Activated T-cell treated with anti-CD3 and anti-CD28 coated beads for 24 hours (primary cell): ENCODE results near the gene CCS.
"Not testable (repeated sequence)": the region's sequence is repeated elsewhere in the genome, so short reads cannot be mapped to it uniquely, and the experiment has no call there.

Experiments
- DNase-seq: peaks from one replicate; pipeline ENCODE4 v3.0.0-alpha.2; 2020; ENCODE audit warnings: low read depth

The CCS gene, protein sequence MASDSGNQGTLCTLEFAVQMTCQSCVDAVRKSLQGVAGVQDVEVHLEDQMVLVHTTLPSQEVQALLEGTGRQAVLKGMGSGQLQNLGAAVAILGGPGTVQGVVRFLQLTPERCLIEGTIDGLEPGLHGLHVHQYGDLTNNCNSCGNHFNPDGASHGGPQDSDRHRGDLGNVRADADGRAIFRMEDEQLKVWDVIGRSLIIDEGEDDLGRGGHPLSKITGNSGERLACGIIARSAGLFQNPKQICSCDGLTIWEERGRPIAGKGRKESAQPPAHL

DNA sequence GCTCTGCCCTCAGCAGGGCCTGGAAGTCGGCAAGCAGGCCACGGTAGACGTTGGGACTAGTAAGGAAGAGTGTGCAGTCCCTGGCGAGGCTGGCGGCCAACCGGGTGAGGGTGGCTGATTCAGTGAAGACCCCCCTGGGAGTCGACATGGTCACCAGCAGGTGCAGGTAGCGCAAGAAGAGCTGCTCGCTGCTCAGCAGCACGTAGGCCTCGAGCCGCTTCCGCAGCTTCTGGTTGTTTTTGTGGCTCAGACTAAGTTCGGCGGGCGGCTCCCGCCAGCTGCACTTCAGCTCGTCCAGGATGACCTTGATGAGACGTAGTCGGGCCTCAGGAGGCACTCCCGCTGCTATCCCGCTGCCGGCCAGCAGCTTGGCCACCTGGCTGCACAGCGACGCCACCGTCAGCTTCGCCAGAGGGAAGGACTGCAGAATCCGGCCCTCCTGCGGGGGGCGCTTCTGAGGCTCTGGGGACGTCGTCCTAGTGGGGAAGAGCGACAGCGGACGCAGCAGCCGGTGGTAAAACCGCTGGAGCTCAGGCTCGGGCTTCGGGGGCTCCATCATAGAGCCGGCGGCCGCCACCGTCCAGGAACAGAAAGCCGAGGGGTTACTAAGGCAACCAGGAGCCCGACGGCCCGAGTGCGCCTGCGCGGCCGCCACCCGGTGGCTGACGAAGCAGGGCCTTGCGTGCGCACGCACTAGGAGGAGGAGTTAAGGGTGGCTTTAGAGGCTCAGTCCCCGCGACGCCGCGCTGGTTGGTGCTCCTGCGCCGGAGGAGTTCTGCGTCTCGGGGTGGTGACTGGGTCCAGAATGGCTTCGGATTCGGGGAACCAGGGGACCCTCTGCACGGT, at the start of gene CCS, which contains the start of gene CCDC87:
Gene CCS, plus strand, starts transcription at position 729 of the 846 bp plus-strand sequence. Its CDS starts 77 bp downstream, at position 806.
Gene CCDC87, minus strand, starts transcription at position 607 of the 846 bp plus-strand sequence. Its CDS starts 48 bp downstream, at position 559.
- peak; percentile 97 for DNase-seq

DNA sequence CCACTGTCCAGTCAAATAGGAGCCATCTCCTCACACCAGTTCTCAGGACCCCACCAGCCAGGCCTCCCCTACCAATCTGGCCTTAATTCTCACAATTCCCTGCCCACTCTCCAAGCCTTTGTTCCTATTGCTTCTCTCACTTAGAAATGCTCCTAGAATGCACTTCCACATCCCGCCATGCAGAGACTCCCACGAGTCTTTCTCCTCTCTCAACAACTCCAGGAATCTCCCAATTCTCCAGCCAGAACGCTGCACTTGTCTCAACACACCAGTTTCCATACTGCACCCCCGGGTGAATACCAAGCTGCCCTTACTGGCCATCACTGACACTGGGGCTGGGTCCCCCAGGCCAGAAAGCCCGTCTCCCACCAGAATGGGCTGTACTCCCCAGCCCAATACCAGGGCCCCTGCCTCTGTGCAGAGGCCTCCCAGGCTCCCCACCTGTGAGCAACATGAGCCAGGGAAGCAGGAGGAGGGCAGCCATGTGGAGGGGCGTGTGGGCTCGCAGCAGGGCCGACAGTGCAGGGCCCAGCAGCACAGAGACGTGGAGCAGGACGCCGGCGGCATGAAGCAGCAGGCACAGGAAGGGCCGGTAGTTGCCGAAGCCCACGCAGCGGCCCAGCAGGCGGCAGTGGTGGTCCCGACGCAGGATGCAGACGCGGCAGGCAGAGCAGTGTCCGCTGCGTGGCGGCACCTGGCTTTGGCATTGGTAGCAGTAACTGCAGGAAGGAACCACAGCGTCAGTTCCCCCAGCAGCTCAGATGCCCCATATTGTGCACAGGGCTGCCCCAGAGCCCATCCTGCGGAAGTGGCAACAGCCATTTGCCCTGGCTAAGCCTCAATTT, 49.5 kb upstream of the CCS start:
- DNase-seq = peak; percentile 30

DNA sequence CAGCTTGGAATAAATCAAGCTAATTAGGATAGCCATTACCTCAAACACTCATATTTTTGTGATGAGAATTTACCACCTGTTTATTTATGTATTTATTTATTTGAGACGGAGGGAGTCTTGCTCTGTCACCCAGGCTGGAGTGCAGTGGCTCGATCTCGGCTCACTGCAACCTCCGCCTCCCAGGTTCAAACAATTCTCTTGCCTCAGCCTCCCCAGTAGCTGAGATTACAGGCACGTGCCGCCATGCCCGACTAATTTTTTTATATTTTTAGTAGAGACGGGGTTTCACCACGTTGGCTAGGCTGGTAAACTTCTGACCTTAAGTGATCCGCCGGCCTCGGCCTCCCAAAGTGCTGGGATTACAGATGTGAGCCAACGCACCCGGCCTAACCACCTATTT, 48.0 kb upstream of the CCS start:
- DNase-seq = not testable (repeated sequence)

DNA sequence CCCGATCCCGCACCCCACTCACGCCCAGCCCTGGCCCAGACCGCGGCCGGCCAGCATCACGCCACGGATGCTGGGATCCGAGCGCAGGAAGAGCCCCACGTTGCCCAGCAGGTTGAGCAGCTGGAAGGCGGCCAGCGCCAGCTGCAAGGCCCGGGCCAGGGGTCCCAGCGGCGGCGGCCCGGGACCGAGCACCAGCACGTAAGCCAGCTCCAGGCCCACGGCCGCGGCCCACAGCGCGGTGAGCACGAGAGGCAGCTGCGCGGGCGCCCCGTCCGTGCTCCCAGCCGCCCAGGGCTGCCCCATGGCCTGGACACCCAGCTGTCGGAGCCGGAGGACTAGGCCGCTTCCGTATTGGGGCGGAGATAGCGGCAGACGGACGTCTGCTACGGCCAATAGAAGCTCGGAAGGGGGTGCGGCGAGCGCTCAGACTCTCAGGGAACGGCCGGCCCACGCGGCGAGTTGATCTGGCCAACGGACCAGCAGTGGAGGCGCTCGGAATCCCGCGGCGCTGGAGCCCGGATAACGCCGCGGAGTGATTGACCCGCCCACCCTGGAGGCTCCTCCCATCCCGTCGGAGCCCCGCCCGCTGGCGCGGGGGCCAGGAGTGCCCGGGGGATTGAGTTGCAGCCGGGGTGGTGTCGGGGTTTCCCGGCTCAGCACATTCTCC, 47.2 kb upstream of the CCS start, which contains the start of gene ZDHHC24:
Gene ZDHHC24, minus strand, starts transcription at position 348 of the 667 bp plus-strand sequence. Its CDS starts 45 bp downstream, at position 303.
- DNase-seq = peak; percentile 85

DNA sequence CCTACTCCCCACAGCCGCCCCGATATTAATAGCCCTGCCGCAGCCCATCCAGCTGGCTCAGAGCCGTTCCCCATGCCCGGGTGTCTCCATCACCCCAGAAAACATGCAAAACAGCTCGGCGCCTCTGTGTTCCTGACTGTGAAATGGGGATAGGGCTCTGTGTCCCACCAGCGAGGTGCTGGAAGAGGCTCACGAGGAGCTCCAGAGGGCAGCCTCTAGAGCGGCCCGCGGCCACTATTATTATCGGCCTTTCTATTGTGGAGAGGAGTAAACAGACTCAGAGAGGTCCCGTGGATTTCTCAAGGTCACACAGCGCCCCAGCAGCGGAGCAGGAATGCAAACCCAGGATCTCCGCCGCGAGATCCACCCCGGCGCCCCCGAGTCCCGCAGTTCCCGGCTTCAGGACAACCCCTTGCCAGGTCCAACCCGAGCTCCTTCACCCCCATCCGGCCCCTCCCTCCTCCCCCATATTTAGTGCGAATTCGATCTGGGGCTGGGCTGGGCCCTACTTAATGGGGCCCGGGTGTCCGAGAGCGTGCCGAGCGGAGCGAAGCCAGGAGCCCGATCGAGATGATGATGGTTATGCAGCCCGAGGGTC, 46.5 kb upstream of the CCS start, which contains the start of gene ACTN3:
Gene ACTN3, plus strand, starts transcription at position 536 of the 598 bp plus-strand sequence. Its CDS starts 35 bp downstream, at position 571.
- no peak for DNase-seq

- no peak for DNase-seq
Measured at GRCh38 chr11:66546966-66547661, 45.9 kb upstream of the CCS start.

GRCh38 chr11:66547662-66548009, 45.3 kb upstream of the CCS start:
- DNase-seq = no peak

GRCh38 chr11:66548041-66548440, 44.9 kb upstream of the CCS start:
- DNase-seq = no peak

GRCh38 chr11:66548774-66549630, 44.0 kb upstream of the CCS start:
- no peak for DNase-seq

GRCh38 chr11:66549696-66550095, 43.3 kb upstream of the CCS start:
- DNase-seq = no peak

- no peak for DNase-seq
Measured at GRCh38 chr11:66550887-66551286, 42.1 kb upstream of the CCS start.

DNA sequence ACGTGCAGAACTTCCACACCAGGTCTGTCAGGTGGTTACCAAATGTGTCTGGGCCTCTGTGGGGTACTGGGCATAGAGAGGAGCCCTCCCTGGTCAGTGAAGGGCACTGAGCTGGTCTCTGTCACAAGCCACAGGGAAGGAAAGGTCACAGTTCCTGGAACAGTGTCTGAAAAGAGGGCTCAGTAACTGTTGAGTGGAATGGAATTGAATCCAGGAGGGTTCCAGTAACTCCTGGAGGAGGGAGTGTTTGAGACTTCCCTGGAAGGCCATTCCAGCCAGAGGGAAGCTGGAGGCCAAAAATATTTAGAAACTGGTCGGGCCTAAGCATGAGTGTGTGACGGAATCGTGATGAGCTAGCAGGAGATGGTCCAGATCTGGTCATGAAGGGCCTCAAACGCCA, 38.4 kb upstream of the CCS start:
- no peak for DNase-seq

DNA sequence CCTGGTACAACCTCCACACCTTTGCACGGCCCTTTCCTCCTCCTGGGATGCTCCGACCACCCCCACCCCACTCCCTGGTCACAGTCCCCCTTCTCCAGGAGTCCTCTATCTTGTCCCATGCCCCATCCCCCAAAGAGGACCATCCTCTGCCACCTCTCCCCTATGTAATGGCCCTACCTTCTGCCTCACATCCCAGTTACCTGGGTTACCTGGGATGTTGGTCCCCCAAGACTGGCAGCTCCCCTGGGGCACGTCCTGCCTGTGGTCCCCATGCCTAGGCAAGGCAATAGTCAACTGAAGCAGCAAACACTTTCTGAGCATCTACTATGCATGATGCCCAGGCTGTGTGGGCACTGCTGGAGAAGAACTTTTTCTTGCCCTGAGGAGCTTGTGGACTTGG, 37.6 kb upstream of the CCS start:
- no peak for DNase-seq

DNA sequence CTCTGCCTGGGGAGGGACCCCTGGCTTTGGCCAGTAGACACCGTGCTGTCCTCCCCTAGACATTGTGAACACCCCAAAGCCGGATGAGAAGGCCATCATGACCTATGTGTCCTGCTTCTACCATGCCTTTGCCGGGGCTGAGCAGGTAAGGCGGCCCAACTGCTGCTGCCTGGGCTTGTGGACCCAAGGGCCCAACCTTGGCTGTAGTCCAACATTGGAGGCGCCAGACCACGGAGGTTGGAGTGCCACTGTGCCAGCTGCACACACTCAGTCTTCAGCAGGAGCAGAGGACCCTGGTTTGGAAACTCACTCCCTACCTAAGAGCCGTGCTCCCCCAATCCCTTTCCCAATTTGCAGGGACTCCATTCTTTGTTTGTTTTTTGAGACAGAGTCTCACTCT, 36.9 kb upstream of the CCS start:
- DNase-seq = no peak

GRCh38 chr11:66557733-66558326, 35.2 kb upstream of the CCS start:
- no peak for DNase-seq

DNA sequence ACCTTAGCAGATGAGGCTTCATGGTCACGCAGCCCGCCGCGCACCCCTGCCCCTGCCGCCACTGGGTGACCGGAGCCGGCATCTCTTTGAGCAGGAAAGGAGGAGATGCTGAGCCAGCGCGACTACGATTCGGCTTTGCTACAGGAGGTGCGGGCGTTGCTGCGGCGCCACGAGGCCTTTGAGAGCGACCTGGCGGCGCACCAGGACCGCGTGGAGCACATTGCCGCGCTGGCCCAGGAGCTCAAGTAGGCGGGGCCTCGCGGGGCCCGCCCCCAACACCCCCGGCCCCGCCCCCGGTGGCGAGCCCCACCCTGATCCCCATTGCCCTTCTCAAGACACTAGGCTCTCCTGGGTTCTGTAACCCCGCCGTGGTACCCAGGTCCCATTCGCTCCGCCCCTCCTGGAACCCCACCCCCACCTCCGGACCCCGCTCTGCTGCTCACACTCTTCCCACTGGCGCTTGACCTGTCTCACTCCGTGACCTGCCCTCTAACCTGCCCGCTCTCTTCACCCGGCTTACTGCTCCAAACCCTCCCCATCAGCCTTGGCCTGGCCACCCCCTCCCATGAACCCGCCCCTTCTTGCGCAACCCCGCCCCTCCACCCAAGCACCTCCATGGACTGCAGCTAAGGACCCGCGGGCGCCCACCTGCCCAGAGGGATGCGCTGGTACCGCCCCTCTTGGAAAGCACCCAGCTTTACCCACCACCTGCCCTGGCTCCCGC, 33.7 kb upstream of the CCS start:
- peak; percentile 20 for DNase-seq

GRCh38 chr11:66559866-66560676, 32.9 kb upstream of the CCS start:
- no peak for DNase-seq
